GM12878 (cell line): ENCODE measurements around the gene DNAJB2. TPM values are rescaled to one million over a fixed set of nuclear protein-coding genes. Genes with fewer than 3 reads are reported as not detected.

Experiments used
- ATAC-seq: fragments of 200-7000 bp; cut with Tn5 transposase; 3 replicates; pipeline ENCODE4 v1.9.1; 2020; ENCODE audit warnings: mild to moderate bottlenecking, moderate library complexity
- BruUV-seq: library from RNA; stranded (reverse); fragments of 400-500 nt; replicated peaks from 2 replicates; lab custom pipeline; 2021; lab: Mats Ljungman, UMichigan
- CTCF ChIA-PET: fragments of 300-600 bp; sonication (Branson Sonifier 250); formaldehyde crosslinking; extraction: SDS; loops from one replicate; lab custom pipeline; 2021; ENCODE audit warnings: inconsistent platforms; lab: Yijun Ruan, JAX
- POLR2A ChIA-PET: fragments of 350-600 bp; formaldehyde crosslinking; extraction: SDS; loops from one replicate; lab custom pipeline; 2021; ENCODE audit warnings: inconsistent platforms; lab: Charles Lee
- RAD21 ChIA-PET: fragments of 300-600 bp; sonication (Branson Sonifier 250); formaldehyde crosslinking; loops from one replicate; lab custom pipeline; 2023; ENCODE audit warnings: antibody characterized with exemption; ENCODE audit not compliant: unreplicated experiment; lab: Charles Lee
- SMC1A ChIA-PET: fragments of 300-600 bp; sonication (Branson Sonifier 250); formaldehyde crosslinking; loops from one replicate; lab custom pipeline; 2023; ENCODE audit not compliant: unreplicated experiment, uncharacterized antibody; lab: Charles Lee
- DNase-seq: peaks from one replicate; pipeline ENCODE4 v3.0.0-alpha.2; 2011; ENCODE audit warnings: low read depth, low spot score
- FAIRE-seq: peaks from 3 replicates; lab custom pipeline; 2011; peaks lifted over from hg19 to GRCh38; lab: Jason Lieb, UNC
- H2AFZ ChIP-seq: 2 replicates; pipeline ENCODE4 v1.6.0; 2011; ENCODE audit warnings: low read depth, low read length, control low read depth; ENCODE audit not compliant: control insufficient read depth
- H3K27ac ChIP-seq: 2 replicates; pipeline ENCODE4 v1.5.1; 2011; ENCODE audit warnings: control low read depth; ENCODE audit not compliant: control insufficient read depth, insufficient read depth
- H3K27me3 ChIP-seq, 2 experiments: replicated peaks in 1 of 2; 2 replicates each; pipeline versions ENCODE4 v1.6.0 to v1.6.1; 2011; ENCODE audit warnings: low read length in 1 of 2; ENCODE audit not compliant: control insufficient read depth in 2 of 2, insufficient read depth in 2 of 2
- H3K36me3 ChIP-seq, 2 experiments: 2 replicates each; pipeline ENCODE4 v1.5.1; 2011; ENCODE audit warnings: low read length in 1 of 2; ENCODE audit not compliant: control insufficient read depth in 2 of 2, insufficient read depth in 2 of 2
- H3K4me1 ChIP-seq: 2 replicates; pipeline ENCODE4 v1.6.1; 2011; ENCODE audit warnings: mild to moderate bottlenecking, low read length, moderate library complexity, mixed read lengths; ENCODE audit not compliant: control insufficient read depth, insufficient read depth
- H3K4me2 ChIP-seq: 2 replicates; pipeline ENCODE4 v1.6.0; 2011; ENCODE audit warnings: control low read depth; ENCODE audit not compliant: control insufficient read depth, insufficient read depth
- H3K4me3 ChIP-seq: fragments of 200-600 bp; sonication (generic); 2 replicates; pipeline ENCODE4 v1.5.1; 2016
- H3K79me2 ChIP-seq: 2 replicates; pipeline ENCODE4 v1.6.0; 2011; ENCODE audit warnings: low read length; ENCODE audit not compliant: control insufficient read depth, insufficient read depth
- H3K9ac ChIP-seq: 2 replicates; pipeline ENCODE4 v1.8.0; 2011; ENCODE audit warnings: low read length, control low read depth, mixed read lengths; ENCODE audit not compliant: control insufficient read depth, insufficient read depth
- H3K9me3 ChIP-seq: replicated peaks from 3 replicates; pipeline ENCODE4 v1.5.1; 2011; ENCODE audit warnings: mild to moderate bottlenecking, low read length; ENCODE audit not compliant: control insufficient read depth, insufficient read depth
- H4K20me1 ChIP-seq: 2 replicates; pipeline ENCODE4 v1.6.0; 2011; ENCODE audit not compliant: control insufficient read depth, insufficient read depth
- EZH2 ChIP-seq: IDR thresholded peaks from 2 replicates; pipeline ENCODE4 v1.6.1; 2012; ENCODE audit warnings: low read depth, mild to moderate bottlenecking, control low read depth, inconsistent platforms, low read length, borderline replicate concordance; ENCODE audit not compliant: control insufficient read depth
- MEF2A ChIP-seq: IDR thresholded peaks from 2 replicates; pipeline ENCODE4 v1.6.1; 2011; ENCODE audit warnings: low read depth, mild to moderate bottlenecking, low read length, moderate library complexity; ENCODE audit not compliant: insufficient read depth
- WRNIP1 ChIP-seq: IDR thresholded peaks from 2 replicates; pipeline ENCODE4 v1.6.1; 2011; ENCODE audit warnings: low read depth, low read length, improper control_type of control experiment, borderline replicate concordance
- WGBS: methylation state at CpG from one replicate; pipeline ENCODE4 v1.1.6; 2016; ENCODE audit warnings: low lambda C conversion rate; ENCODE audit not compliant: insufficient replicate concordance, insufficient coverage; ENCODE audit errors: missing lambda C conversion rate; 5-methylcytosine and 5-hydroxymethylcytosine counted together
- in situ Hi-C: fragments of 300-500 bp; cut with MboI; formaldehyde crosslinking; loops from 9 replicates; pipeline ENCODE4 v1.14.3; 2018; ENCODE audit warnings: mixed read lengths
- intact Hi-C: fragments of 100-400 bp; cut with micrococcal nuclease; formaldehyde crosslinking; loops from one replicate; pipeline ENCODE4 v1.14.2; 2022; ENCODE audit not compliant: unreplicated experiment
- polyA plus RNA-seq, 11 experiments: library from polyadenylated mRNA; depleted of rRNA in 4 of 11; unstranded in 6 of 11; stranded (reverse) in 5 of 11; fragments of >200 nt; fragmentation: Nextera tagmentation in 4 of 11; fragmentation: Illumina TruSeq in 1 of 11; extraction: Ambion mirVana in 4 of 11; extraction: Trizol in 1 of 11; gene quantifications; 1 replicate in 1 of 11; 2 replicates in 10 of 11; pipeline versions ENCODE4 v1.2.1 to v1.2.3, GENCODE V29; 2011 to 2016; ENCODE audit warnings: inconsistent platforms in 2 of 11, missing spikeins in 2 of 11, low read depth in 1 of 11
- total RNA-seq, 4 experiments: library from RNA; depleted of rRNA in 3 of 4; stranded (reverse); fragments of >200 nt in 3 of 4; fragmentation: Illumina TruSeq in 1 of 4; extraction: Trizol in 1 of 4; gene quantifications; 2 replicates each; pipeline versions ENCODE4 v1.2.1 to v1.2.3, GENCODE V29; 2013 to 2021

The DNAJB2 gene
- total and polyA plus RNA-seq, 10 of the 15 experiments (the other 5 are each of a cell fraction or from before 2014, with no cell fraction given), result 0.26 to 36.5 (median 12.5) TPM

GRCh38 chr2:219296631-219297391, 17.6 kb downstream of the DNAJB2 start:
- no peaks in the 10 kb centered on the region for H3K9me3 ChIP-seq
- H3K4me3 ChIP-seq, result no peak overlapping the region
- 75% methylated on average over 21 of the region's 25 CpGs for WGBS
- peaks cover 8% of the 10 kb centered on the region for H3K4me1 ChIP-seq
- TF ChIP-seq WRNIP1 (no peak), EZH2 (no peak), MEF2A (no peak)
- DNase-seq (no peak), FAIRE-seq (no peak), ATAC-seq (no peak)
- ChIA-PET CTCF (interaction anchor here (0.8 to 10.9 kb wide), 11 partner anchors 16 to 223 kb away, joined by 3 to 257 read pairs (median 21); partner anchors contain the start of genes CNPPD1, DNAJB2, NHEJ1 and SLC23A3), RAD21 (interaction anchor here (0.9 to 6.5 kb wide), 4 partner anchors 18 to 138 kb away, joined by 4 to 78 read pairs (median 28); partner anchors contain the start of genes DNAJB2, NHEJ1 and SLC23A3), POLR2A (interaction anchor here (2.6 kb wide), 1 partner anchor 18 kb away, joined by 50 read pairs; the partner anchor contains the start of gene DNAJB2), SMC1A (interaction anchor here (2.0 to 5.8 kb wide), 2 partner anchors 139 to 143 kb away, joined by 9 to 36 read pairs; partner anchors contain the start of gene NHEJ1)
- in situ Hi-C loops (loop anchor here (5.0 kb wide), 2 partner anchors 140 to 240 kb away; no protein-coding TSS in a partner anchor), intact Hi-C loops (loop anchor here (5.0 kb wide), 2 partner anchors 120 to 240 kb away; partner anchors contain the start of genes CNPPD1 and RETREG2)
- H3K9ac ChIP-seq, result no peak overlapping the region
- H3K4me2 ChIP-seq, result no peak overlapping the region
- no peak overlapping the region for H2AFZ ChIP-seq
- H4K20me1 ChIP-seq, result no peaks in the 10 kb centered on the region
- no peaks in the 10 kb centered on the region for H3K36me3 ChIP-seq
- H3K79me2 ChIP-seq, result no peaks in the 10 kb centered on the region
- no TSS peak for BruUV-seq
- no peak overlapping the region for H3K27ac ChIP-seq
- peaks cover 0 to 6% of the 10 kb centered on the region in 2 experiments; a peak in 1 of 4 replicates for H3K27me3 ChIP-seq
